ENCODE data around the gene TAX1BP1.

- TF ChIP-seq CTCF (optimal IDR thresholded peaks at IDR 0.05 in 1 of 3, IDR thresholded peaks at IDR 0.05 in 1 of 3, conservative IDR thresholded peaks at IDR 0.05 in 1 of 3; ENCODE audit: extremely low read depth in 1 of 3, insufficient read depth in 2 of 3, low read length in 3 of 3) = no peak
- TF ChIP-seq EZH2 (IDR thresholded peaks at IDR 0.05; ENCODE audit: low read length) = no peak
These were observed 102.9 kb downstream of the TAX1BP1 start for GRCh38 chr7:27842851-27843250.
